Ascending aorta (tissue), 2 donors: ENCODE results near the gene NXPE3. TPM values are rescaled to one million over a fixed set of nuclear protein-coding genes. Genes with fewer than 3 reads are reported as not detected.

Experiments
- DNase-seq, 2 donors: peaks; one replicate each; pipeline ENCODE4 v3.0.0-alpha.2; 2019; ENCODE audit warnings: low spot score in 2 of 2
- H3K27ac ChIP-seq, 2 donors: fragments of 200-600 bp; sonication (generic); one replicate each; pipeline ENCODE4 v1.5.1; 2016 to 2017; ENCODE audit warnings: mild to moderate bottlenecking in 1 of 2
- H3K27me3 ChIP-seq: fragments of 200-600 bp; sonication (generic); one replicate; pipeline ENCODE4 v1.5.1; 2017
- H3K36me3 ChIP-seq, 2 donors: fragments of 200-600 bp; sonication (generic); one replicate each; pipeline ENCODE4 v1.5.1; 2016
- H3K4me1 ChIP-seq, 2 donors: fragments of 200-600 bp; sonication (generic); one replicate each; pipeline ENCODE4 v1.5.1; 2016 to 2017; ENCODE audit warnings: mild to moderate bottlenecking in 1 of 2
- H3K4me3 ChIP-seq, 2 donors: fragments of 200-600 bp; sonication (generic); one replicate each; pipeline ENCODE4 v1.5.1; 2016 to 2017; ENCODE audit warnings: mild to moderate bottlenecking in 1 of 2
- H3K9me3 ChIP-seq, 2 donors: fragments of 200-600 bp; sonication (generic); one replicate each; pipeline ENCODE4 v1.5.1; 2016
- CTCF ChIP-seq, 3 experiments: fragments of 200-600 bp in 2 of 3; fragments of 450-650 bp in 1 of 3; sonication (generic) in 2 of 3; IDR thresholded peaks; one replicate each; pipeline ENCODE4 v1.5.1; 2016 to 2019; ENCODE audit warnings: antibody characterized with exemption in 3 of 3, mild to moderate bottlenecking in 1 of 3, moderate library complexity in 1 of 3
- intact Hi-C: fragments of 100-400 bp; cut with DNase I; formaldehyde crosslinking; loops from one replicate; pipeline ENCODE4 v1.15.1; 2023
- total RNA-seq: library from RNA; depleted of rRNA; stranded (reverse); fragments of >200 nt; gene quantifications from one replicate; pipeline ENCODE4 v1.1.0, GENCODE V29; 2016

NXPE3 gene
- total RNA-seq, 1 donor from 2014 or later = 25.8 TPM

- intact Hi-C loops = no loop called here
- H3K4me3 ChIP-seq = no peak overlapping the region
Measured at GRCh38 chr3:101819649-101820206, 40.7 kb downstream of the NXPE3 start.

GRCh38 chr3:101821503-101821902 is 42.5 kb downstream of the NXPE3 start:
- Histone ChIP-seq H3K4me3 (no peak overlapping the region), H3K27ac (no peak overlapping the region), H3K4me1 (peaks cover 0 to 6% of the 10 kb centered on the region in 2 donors), H3K9me3 (no peaks in the 10 kb centered on the region), H3K36me3 (peaks cover 20 to 23% of the 10 kb centered on the region in 2 donors), H3K27me3 (no peaks in the 10 kb centered on the region)
- intact Hi-C loops = no loop called here
- DNase-seq = no peak
- no peak for TF ChIP-seq CTCF (IDR thresholded peaks at IDR 0.05)

More at GRCh38 chr3:101819649-101820206, 40.7 kb downstream of the NXPE3 start:
- H3K9me3 ChIP-seq = no peaks in the 10 kb centered on the region
- TF ChIP-seq CTCF (IDR thresholded peaks at IDR 0.05) = no peak
- no peaks in the 10 kb centered on the region for H3K4me1 ChIP-seq
- DNase-seq = no peak
- H3K36me3 ChIP-seq = peaks cover 20 to 23% of the 10 kb centered on the region in 2 donors
- no peak overlapping the region for H3K27ac ChIP-seq
- H3K27me3 ChIP-seq = no peaks in the 10 kb centered on the region

- H3K27me3 ChIP-seq = no peaks in the 10 kb centered on the region
- peaks cover 10 to 11% of the 10 kb centered on the region in 2 donors for H3K36me3 ChIP-seq
- intact Hi-C loops = no loop called here
- no peak overlapping the region for H3K27ac ChIP-seq
- peaks cover 0 to 10% of the 10 kb centered on the region in 2 donors for H3K4me1 ChIP-seq
- no peak overlapping the region for H3K4me3 ChIP-seq
- TF ChIP-seq CTCF (IDR thresholded peaks at IDR 0.05) = no peak
- no peak for DNase-seq
- H3K9me3 ChIP-seq = no peaks in the 10 kb centered on the region
Measured at GRCh38 chr3:101823525-101823924, 44.5 kb downstream of the NXPE3 start.

GRCh38 chr3:101824702-101825101 is 45.7 kb downstream of the NXPE3 start:
- H3K27me3 ChIP-seq = no peaks in the 10 kb centered on the region
- H3K36me3 ChIP-seq = peaks cover 10 to 11% of the 10 kb centered on the region in 2 donors
- no peak for TF ChIP-seq CTCF (IDR thresholded peaks at IDR 0.05)
- no peak for DNase-seq
- intact Hi-C loops = no loop called here
- H3K27ac ChIP-seq = peak overlapping the region; percentile 19 to 36
- H3K9me3 ChIP-seq = no peaks in the 10 kb centered on the region
- no peak overlapping the region for H3K4me3 ChIP-seq
- peaks cover 0 to 19% of the 10 kb centered on the region in 2 donors for H3K4me1 ChIP-seq

GRCh38 chr3:101825904-101826445 is 47.0 kb downstream of the NXPE3 start:
- peaks cover 10% of the 10 kb centered on the region in 2 donors for H3K36me3 ChIP-seq
- peak overlapping the region; percentile 78 to 87 for H3K27ac ChIP-seq
- H3K27me3 ChIP-seq = no peaks in the 10 kb centered on the region
- no peaks in the 10 kb centered on the region for H3K9me3 ChIP-seq
- no peak for TF ChIP-seq CTCF (IDR thresholded peaks at IDR 0.05)
- no peak for DNase-seq
- peaks cover 0 to 21% of the 10 kb centered on the region in 2 donors for H3K4me1 ChIP-seq
- H3K4me3 ChIP-seq = no peak overlapping the region
- intact Hi-C loops = no loop called here
